Adipocyte (in vitro differentiated cells): ENCODE measurements around the gene KIF22.

Experiments used
- DNase-seq: peaks from one replicate; pipeline ENCODE4 v3.0.0-alpha.2; 2015; ENCODE audit warnings: low read depth
- H3K27me3 ChIP-seq: replicated peaks from 2 replicates; pipeline ENCODE4 v1.7.0; 2013; ENCODE audit warnings: mild to moderate bottlenecking, low read length, moderate library complexity; ENCODE audit not compliant: control insufficient read depth, insufficient read depth
- H3K36me3 ChIP-seq: 2 replicates; pipeline ENCODE4 v1.7.0; 2013; ENCODE audit warnings: low read length, mild to moderate bottlenecking, moderate library complexity; ENCODE audit not compliant: control insufficient read depth, insufficient read depth, severe bottlenecking
- H3K4me1 ChIP-seq: 2 replicates; pipeline ENCODE4 v1.7.0; 2013; ENCODE audit warnings: mild to moderate bottlenecking, low read length, moderate library complexity; ENCODE audit not compliant: control insufficient read depth, insufficient read depth
- H3K4me3 ChIP-seq: 2 replicates; pipeline ENCODE4 v1.7.0; 2013; ENCODE audit warnings: mild to moderate bottlenecking, low read length, moderate library complexity
- H3K9ac ChIP-seq: 2 replicates; pipeline ENCODE4 v1.7.0; 2013; ENCODE audit warnings: mild to moderate bottlenecking, low read length, moderate library complexity
- H3K9me3 ChIP-seq: 2 replicates; pipeline ENCODE4 v1.7.0; 2013; ENCODE audit warnings: mild to moderate bottlenecking, low read length, moderate library complexity; ENCODE audit not compliant: control insufficient read depth

KIF22 gene

DNA sequence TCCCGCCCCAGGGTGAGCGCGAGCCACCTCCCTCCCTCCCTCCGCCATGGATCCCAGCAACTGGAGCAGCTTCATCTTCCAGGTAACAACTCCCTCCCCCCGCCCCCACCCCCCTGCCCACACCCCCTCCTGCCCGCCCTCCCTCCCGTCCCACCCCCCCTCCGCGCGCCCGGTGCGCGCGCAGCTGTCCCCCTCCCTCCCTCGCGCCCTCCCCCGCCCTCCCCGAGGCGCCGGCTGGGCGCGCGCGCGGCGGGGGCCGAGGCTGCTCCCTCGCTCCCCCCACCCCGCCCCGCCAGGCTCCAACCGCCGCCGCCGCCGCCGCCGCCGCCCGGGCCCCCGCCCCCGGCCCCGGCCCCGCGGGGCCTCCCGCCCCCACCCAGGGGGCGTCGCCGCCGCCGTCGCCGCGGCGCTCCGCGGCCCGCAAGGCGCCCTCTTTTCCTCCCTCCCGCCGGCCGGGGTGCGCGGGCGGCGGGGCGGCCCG lies 15.6 kb downstream of the KIF22 start, which contains the start of gene MAZ:
Gene MAZ, plus strand, starts transcription at position 431 of the 481 bp plus-strand sequence. CDS start 173 bp downstream, outside the sequence.
- peak; percentile 88 for DNase-seq

GRCh38 chr16:29806641-29807425 lies 16.3 kb downstream of the KIF22 start:
- Histone ChIP-seq H3K4me1 (peaks cover 29% of the 10 kb centered on the region), H3K4me3 (peak overlapping the region; percentile 85), H3K9ac (peak overlapping the region; percentile 89), H3K9me3 (no peaks in the 10 kb centered on the region), H3K36me3 (peaks cover 15% of the 10 kb centered on the region), H3K27me3 (no peaks in the 10 kb centered on the region)
- peak; percentile 37 for DNase-seq

More for the DNA sequence above, 15.6 kb downstream of the KIF22 start, which contains the start of gene MAZ:
- Histone ChIP-seq H3K27me3 (no peaks in the 10 kb centered on the region), H3K4me3 (peak within 1 kb of the TSS; percentile 91), H3K36me3 (peaks cover 15% of the 10 kb centered on the region), H3K9ac (peak within 1 kb of the TSS; percentile 98), H3K4me1 (peaks cover 29% of the 10 kb centered on the region), H3K9me3 (no peaks in the 10 kb centered on the region)

GRCh38 chr16:29807426-29808218 lies 17.1 kb downstream of the KIF22 start:
- peak; percentile 93 for DNase-seq
- peaks cover 31% of the 10 kb centered on the region for H3K4me1 ChIP-seq
- H3K27me3 ChIP-seq, result no peaks in the 10 kb centered on the region
- H3K9me3 ChIP-seq, result no peaks in the 10 kb centered on the region
- peaks cover 15% of the 10 kb centered on the region for H3K36me3 ChIP-seq
- peak overlapping the region; percentile 85 for H3K4me3 ChIP-seq
- H3K9ac ChIP-seq, result peak overlapping the region; percentile 89

GRCh38 chr16:29808219-29808900 lies 17.8 kb downstream of the KIF22 start:
- peaks cover 31% of the 10 kb centered on the region for H3K4me1 ChIP-seq

GRCh38 chr16:29809031-29809747 lies 18.6 kb downstream of the KIF22 start:
- H3K9ac ChIP-seq, result peak overlapping the region; percentile 89
- H3K4me1 ChIP-seq, result peaks cover 29% of the 10 kb centered on the region
- DNase-seq, result no peak
- H3K4me3 ChIP-seq, result peak overlapping the region; percentile 85
- H3K9me3 ChIP-seq, result no peaks in the 10 kb centered on the region
- H3K27me3 ChIP-seq, result no peaks in the 10 kb centered on the region
- H3K36me3 ChIP-seq, result peaks cover 15% of the 10 kb centered on the region

More at GRCh38 chr16:29808219-29808900, 17.8 kb downstream of the KIF22 start:
- Histone ChIP-seq H3K4me3 (peak overlapping the region; percentile 85), H3K36me3 (peaks cover 15% of the 10 kb centered on the region), H3K9me3 (no peaks in the 10 kb centered on the region), H3K27me3 (no peaks in the 10 kb centered on the region), H3K9ac (peak overlapping the region; percentile 89)
- no peak for DNase-seq

DNA sequence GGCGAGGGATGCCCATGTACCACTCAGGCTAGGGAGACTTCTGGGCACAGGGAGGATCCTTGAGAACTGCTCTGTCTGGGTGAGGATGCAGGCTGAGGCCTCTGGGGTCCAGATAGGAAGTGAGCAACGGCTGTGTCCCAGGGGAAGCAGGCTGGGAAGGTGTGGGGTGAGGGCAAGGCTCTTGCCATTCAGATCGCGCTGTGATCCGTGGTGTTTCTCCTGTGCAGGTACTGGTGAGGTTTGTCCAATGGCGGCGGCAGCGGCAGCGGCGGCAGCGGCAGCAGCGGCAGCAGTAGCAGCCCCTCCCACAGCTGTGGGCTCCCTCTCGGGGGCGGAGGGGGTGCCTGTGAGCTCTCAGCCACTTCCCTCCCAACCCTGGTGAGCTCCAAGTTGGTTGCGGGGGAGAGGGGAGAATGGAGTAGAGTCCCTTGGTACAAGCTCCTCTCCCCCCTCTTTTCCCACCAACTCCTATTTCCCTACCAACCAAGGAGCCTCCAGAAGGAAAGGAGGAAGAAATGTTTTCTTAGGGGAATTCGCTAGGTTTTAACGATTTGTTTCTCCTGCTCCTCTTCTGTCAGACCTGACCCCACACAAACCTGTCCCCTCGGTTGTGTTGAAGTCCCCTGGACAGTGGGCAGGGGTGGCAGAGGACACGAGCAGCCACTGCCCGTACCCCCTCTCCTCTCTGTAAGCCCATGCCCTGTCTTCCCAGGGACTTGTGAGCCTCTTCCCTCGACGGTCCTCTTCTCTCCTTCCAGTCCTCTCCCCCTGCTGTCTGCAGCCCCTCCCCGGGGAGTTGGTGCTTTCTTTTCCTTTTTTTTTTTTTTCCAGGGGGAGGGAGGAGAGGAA lies 19.5 kb downstream of the KIF22 start:
- no peaks in the 10 kb centered on the region for H3K27me3 ChIP-seq
- no peak for DNase-seq
- H3K9me3 ChIP-seq, result no peaks in the 10 kb centered on the region
- peaks cover 15% of the 10 kb centered on the region for H3K36me3 ChIP-seq
- peak overlapping the region; percentile 59 for H3K9ac ChIP-seq
- H3K4me3 ChIP-seq, result peak overlapping the region; percentile 17
- H3K4me1 ChIP-seq, result peaks cover 24% of the 10 kb centered on the region

- Histone ChIP-seq H3K4me3 (peak overlapping the region; percentile 17), H3K9ac (peak overlapping the region; percentile 59), H3K27me3 (no peaks in the 10 kb centered on the region), H3K4me1 (peaks cover 27% of the 10 kb centered on the region), H3K9me3 (no peaks in the 10 kb centered on the region), H3K36me3 (peaks cover 15% of the 10 kb centered on the region)
- DNase-seq, result no peak
These were observed 20.2 kb downstream of the KIF22 start for GRCh38 chr16:29810699-29811169.

DNA sequence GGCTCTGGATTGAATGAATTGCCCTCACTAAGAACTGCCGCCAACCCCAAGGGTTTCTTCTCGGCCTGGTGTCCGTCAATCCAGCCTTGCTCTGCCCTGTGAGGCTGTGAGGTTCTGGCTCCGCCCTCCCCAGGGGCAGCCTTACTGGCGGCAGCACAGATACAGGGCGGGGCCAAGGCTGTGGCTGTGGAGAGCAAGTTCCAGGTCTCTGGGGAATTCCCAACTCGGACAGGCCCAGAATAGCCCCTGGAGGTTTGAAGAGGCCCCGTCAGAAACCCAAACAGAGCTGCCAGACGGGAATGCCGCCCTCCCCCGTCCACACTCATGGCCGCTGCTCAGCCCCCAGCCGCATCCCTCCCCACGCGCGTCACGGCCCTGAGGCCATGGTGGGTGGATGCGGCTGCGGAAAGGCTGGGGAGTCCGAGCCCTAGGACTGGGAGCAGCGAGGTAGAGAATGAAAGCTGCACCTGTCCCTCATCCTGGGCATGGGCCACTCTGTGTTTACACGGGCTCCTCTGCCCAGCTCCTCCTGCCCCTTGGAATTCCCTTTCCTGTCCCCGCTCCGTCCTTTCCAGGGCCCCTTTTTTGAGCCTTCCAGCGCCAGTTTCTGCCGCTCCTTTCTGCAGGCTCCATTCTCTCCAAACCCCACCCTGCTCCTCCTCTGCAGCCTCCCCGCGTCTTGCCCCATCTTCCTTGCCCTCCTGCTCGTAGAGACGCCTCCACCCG lies 20.8 kb downstream of the KIF22 start:
- Histone ChIP-seq H3K36me3 (peaks cover 15% of the 10 kb centered on the region), H3K27me3 (no peaks in the 10 kb centered on the region), H3K4me1 (peaks cover 27% of the 10 kb centered on the region), H3K9me3 (no peaks in the 10 kb centered on the region), H3K9ac (peak overlapping the region; percentile 88), H3K4me3 (peak overlapping the region; percentile 82)
- peak; percentile 98 for DNase-seq

- peak; percentile 81 for DNase-seq
- Histone ChIP-seq H3K4me1 (peaks cover 31% of the 10 kb centered on the region), H3K27me3 (no peaks in the 10 kb centered on the region), H3K9me3 (no peaks in the 10 kb centered on the region), H3K9ac (peak within 1 kb of the TSS; percentile 88), H3K4me3 (peak within 1 kb of the TSS; percentile 82), H3K36me3 (peaks cover 15% of the 10 kb centered on the region)
These were observed 21.5 kb downstream of the KIF22 start, which contains the start of gene PRRT2 for GRCh38 chr16:29811896-29812665. TSS of gene PRRT2 (plus strand) at chr16:29812193. CDS start at chr16:29813055, 862 bp downstream.
